Endothelial cell of umbilical vein (primary cell): Measurements from ENCODE around the gene RHOC. TPM values are rescaled to one million over a fixed set of nuclear protein-coding genes. Genes with fewer than 3 reads are reported as not detected.
"Not testable (repeated sequence)": the region's sequence is repeated elsewhere in the genome, so short reads cannot be mapped to it uniquely, and the experiment has no call there.

ENCODE experiments used
- BruUV-seq: library from RNA; stranded (reverse); fragments of 400-500 nt; replicated peaks from 2 replicates; lab custom pipeline; 2021; lab: Mats Ljungman, UMichigan
- CTCF ChIA-PET: fragments of 300-600, 350-600 bp; sonication (Branson Sonifier 250); formaldehyde crosslinking; loops from one replicate; lab custom pipeline; 2021; ENCODE audit warnings: antibody characterized with exemption, inconsistent platforms; lab: Charles Lee
- POLR2A ChIA-PET: fragments of 300-600, 350-600 bp; sonication (Branson Sonifier 250); formaldehyde crosslinking; loops from one replicate; lab custom pipeline; 2021; ENCODE audit warnings: antibody characterized with exemption, inconsistent platforms; lab: Charles Lee
- DNase-seq: peaks from one replicate; pipeline ENCODE4 v3.0.0-alpha.2; 2011; ENCODE audit warnings: low read depth, low spot score
- FAIRE-seq: peaks from 2 replicates; lab custom pipeline; 2011; peaks lifted over from hg19 to GRCh38; lab: Jason Lieb, UNC
- H2AFZ ChIP-seq: 2 replicates; pipeline ENCODE4 v1.6.0; 2012; ENCODE audit warnings: low read depth, low read length, control low read depth, inconsistent platforms
- H3K27ac ChIP-seq: 2 replicates; pipeline ENCODE4 v1.5.1; 2011; ENCODE audit warnings: low read depth, mild to moderate bottlenecking, control low read depth, low read length, moderate library complexity; ENCODE audit not compliant: insufficient read depth
- H3K27me3 ChIP-seq, 2 experiments: 2 replicates each; pipeline versions ENCODE4 v1.6.0 to v1.6.1; 2011; ENCODE audit warnings: low read length in 2 of 2, mixed read lengths in 1 of 2; ENCODE audit not compliant: control insufficient read depth in 2 of 2, insufficient read depth in 2 of 2
- H3K36me3 ChIP-seq, 2 experiments: 2 replicates in 1 of 2; 3 replicates in 1 of 2; pipeline ENCODE4 v1.5.1; 2011; ENCODE audit warnings: low read length in 2 of 2, mild to moderate bottlenecking in 1 of 2, moderate library complexity in 1 of 2; ENCODE audit not compliant: control insufficient read depth in 2 of 2, insufficient read depth in 2 of 2; ENCODE audit errors: extremely low read depth in 1 of 2
- H3K4me1 ChIP-seq: 3 replicates; pipeline ENCODE4 v1.5.1; 2011; ENCODE audit warnings: mild to moderate bottlenecking, low read length; ENCODE audit not compliant: control insufficient read depth, insufficient read depth; ENCODE audit errors: extremely low read depth
- H3K4me2 ChIP-seq: 2 replicates; pipeline ENCODE4 v1.6.1; 2011; ENCODE audit warnings: low read length, control low read depth, mixed read lengths; ENCODE audit not compliant: insufficient read depth
- H3K4me3 ChIP-seq, 3 experiments: fragments of 200-600 bp in 1 of 3; sonication (generic), shearing (Covaris generic) in 1 of 3; replicated peaks in 1 of 3; 2 replicates each; pipeline ENCODE4 v1.5.1; 2011 to 2016; ENCODE audit warnings: control low read depth in 3 of 3, low read length in 3 of 3, mild to moderate bottlenecking in 2 of 3, inconsistent platforms in 1 of 3, low read depth in 1 of 3, moderate library complexity in 1 of 3; ENCODE audit not compliant: insufficient read depth in 1 of 3
- H3K79me2 ChIP-seq: 2 replicates; pipeline ENCODE4 v1.6.0; 2012; ENCODE audit warnings: low read length, inconsistent platforms; ENCODE audit not compliant: control insufficient read depth, insufficient read depth
- H3K9ac ChIP-seq: replicated peaks from 2 replicates; pipeline ENCODE3; 2011; ENCODE audit warnings: low read length, control low read depth; ENCODE audit not compliant: insufficient read depth; ENCODE audit errors: extremely low read depth
- H3K9me1 ChIP-seq: replicated peaks from 3 replicates; pipeline ENCODE4 v1.6.0; 2011; ENCODE audit warnings: mild to moderate bottlenecking, low read length; ENCODE audit not compliant: control insufficient read depth, insufficient read depth; ENCODE audit errors: extremely low read depth
- H3K9me3 ChIP-seq: replicated peaks from 2 replicates; pipeline ENCODE4 v1.5.1; 2012; ENCODE audit warnings: low read length, inconsistent platforms; ENCODE audit not compliant: control insufficient read depth, insufficient read depth
- H4K20me1 ChIP-seq: replicated peaks from 2 replicates; pipeline ENCODE3; 2011; ENCODE audit warnings: mild to moderate bottlenecking, low read length; ENCODE audit not compliant: control insufficient read depth, insufficient read depth; ENCODE audit errors: extremely low read depth
- CTCF ChIP-seq, 2 donors: IDR thresholded peaks; 1 replicate in 1 of 2; 2 replicates in 1 of 2; pipeline ENCODE4 v1.5.1; 2011; ENCODE audit warnings: low read length in 2 of 2, mild to moderate bottlenecking in 2 of 2, moderate library complexity in 2 of 2, control low read depth in 1 of 2, inconsistent platforms in 1 of 2, low read depth in 1 of 2; ENCODE audit not compliant: insufficient read depth in 1 of 2; ENCODE audit errors: extremely low read depth in 1 of 2
- EZH2 ChIP-seq: IDR thresholded peaks from 2 replicates; pipeline ENCODE4 v1.6.1; 2012; ENCODE audit warnings: borderline replicate concordance, low read depth, mild to moderate bottlenecking, moderate library complexity, low read length, inconsistent platforms; ENCODE audit not compliant: severe bottlenecking
- FOS ChIP-seq: IDR thresholded peaks from 2 replicates; pipeline ENCODE4 v1.6.1; 2011; ENCODE audit warnings: mild to moderate bottlenecking, low read length, moderate library complexity, borderline replicate concordance; ENCODE audit not compliant: insufficient read depth
- GATA2 ChIP-seq: IDR thresholded peaks from 2 replicates; pipeline ENCODE4 v1.7.0; 2011; ENCODE audit warnings: low read depth, mild to moderate bottlenecking, moderate library complexity, mixed read lengths, low read length; ENCODE audit not compliant: insufficient read length, insufficient read depth
- JUN ChIP-seq: IDR thresholded peaks from 2 replicates; pipeline ENCODE4 v1.6.1; 2011; ENCODE audit warnings: borderline replicate concordance, low read depth; ENCODE audit not compliant: insufficient read length, insufficient read depth
- MAX ChIP-seq: IDR thresholded peaks from 2 replicates; pipeline ENCODE4 v1.6.1; 2011; ENCODE audit not compliant: insufficient read depth, insufficient read length
- MYC ChIP-seq: IDR thresholded peaks from one replicate; pipeline ENCODE4 v1.6.1; 2011; ENCODE audit warnings: mild to moderate bottlenecking, low read depth, low read length
- POLR2A ChIP-seq: IDR thresholded peaks from 2 replicates; pipeline ENCODE4 v1.6.1; 2012; ENCODE audit warnings: low read depth, mild to moderate bottlenecking, control low read depth, low read length
- POLR2AphosphoS5 ChIP-seq: IDR thresholded peaks from 2 replicates; pipeline ENCODE4 v1.6.1; 2012; ENCODE audit warnings: low read depth, mild to moderate bottlenecking, control low read depth, low read length, moderate library complexity; ENCODE audit not compliant: insufficient read depth
- dilution Hi-C: fragments of 300-500 bp; cut with MboI; formaldehyde crosslinking; loops from one replicate; pipeline ENCODE4 v1.15.0; 2019; ENCODE audit warnings: low sequenced_read_pairs; ENCODE audit not compliant: extremely low pct_ligation_motif_present
- intact Hi-C: fragments of 100-400 bp; cut with micrococcal nuclease; formaldehyde crosslinking; loops from one replicate; pipeline ENCODE4 v1.10.0; 2022
- polyA plus RNA-seq, 4 experiments: library from polyadenylated mRNA; depleted of rRNA in 3 of 4; stranded (reverse) in 3 of 4; unstranded in 1 of 4; fragments of >200 nt; gene quantifications; 2 replicates each; pipeline versions ENCODE4 v1.2.1 to v1.2.3, GENCODE V29; 2011 to 2012; ENCODE audit warnings: missing spikeins in 1 of 4
- total RNA-seq: library from RNA; stranded (reverse); gene quantifications from 2 replicates; pipeline ENCODE4 v1.2.3, GENCODE V29; 2021

The RHOC gene
- total and polyA plus RNA-seq, 2 donors (not counting 3 experiments of a cell fraction or from before 2014, with no cell fraction given): 699 to 1,244 TPM

GRCh38 chr1:112721966-112722524 is 15.1 kb upstream of the RHOC start:
- no TSS peak for BruUV-seq
- Histone ChIP-seq H4K20me1 (no peaks in the 10 kb centered on the region), H3K4me3 (no peak overlapping the region), H3K79me2 (no peaks in the 10 kb centered on the region), H3K4me1 (no peaks in the 10 kb centered on the region), H2AFZ (no peak overlapping the region), H3K9me1 (no peaks in the 10 kb centered on the region), H3K27ac (no peak overlapping the region), H3K27me3 (no peaks in the 10 kb centered on the region), H3K9me3 (no peaks in the 10 kb centered on the region), H3K4me2 (no peak overlapping the region), H3K36me3 (no peaks in the 10 kb centered on the region), H3K9ac (no peak overlapping the region)
- ChIA-PET CTCF (interaction anchor here (0.6 to 10.5 kb wide), 4 partner anchors 22 to 321 kb away, joined by 3 to 441 read pairs (median 4); no protein-coding TSS in a partner anchor), POLR2A (interaction anchor here (0.6 kb wide), 1 partner anchor 23 kb away, joined by 3 read pairs; no protein-coding TSS in a partner anchor)
- TF ChIP-seq MAX: no peak
- TF ChIP-seq GATA2: no peak
- TF ChIP-seq JUN: no peak
- no peak for TF ChIP-seq MYC
- TF ChIP-seq CTCF (IDR thresholded peaks at IDR 0.05; ENCODE audit: extremely low read depth in 1 of 2, insufficient read depth in 1 of 2, low read depth in 1 of 2, low read length in 2 of 2): no peak
- no peak for TF ChIP-seq POLR2A
- TF ChIP-seq EZH2: no peak
- no peak for TF ChIP-seq POLR2AphosphoS5
- TF ChIP-seq FOS: no peak
- dilution Hi-C loops: no loop called here
- intact Hi-C loops: no loop called here
- DNase-seq: no peak
- FAIRE-seq: no peak

- intact Hi-C loops, H3K9ac ChIP-seq, DNase-seq, H3K9me3 ChIP-seq, H3K36me3 ChIP-seq, H2AFZ ChIP-seq, FAIRE-seq, dilution Hi-C loops, H3K4me3 ChIP-seq, H4K20me1 ChIP-seq, H3K79me2 ChIP-seq, BruUV-seq, H3K27me3 ChIP-seq, H3K27ac ChIP-seq, POLR2A ChIA-PET, H3K9me1 ChIP-seq, H3K4me2 ChIP-seq, H3K4me1 ChIP-seq: not testable (repeated sequence)
- CTCF ChIA-PET: interaction anchor here (0.5 to 10.5 kb wide), 6 partner anchors 10 to 1428 kb away, joined by 3 to 441 read pairs (median 4); partner anchors contain the start of gene LRIG2
Observed at GRCh38 chr1:112721294-112721693, 14.4 kb upstream of the RHOC start.
